GM21447 (cell line): ENCODE measurements around the gene SPAG8.

Experiments used
- ATAC-seq: cut with Tn5 transposase; IDR thresholded peaks from one replicate; pipeline ENCODE4 v1.9.1; 2021; ENCODE audit not compliant: unreplicated experiment

The SPAG8 gene

GRCh38 chr9:35776018-35776417 lies 36.0 kb downstream of the SPAG8 start:
- no peak for ATAC-seq

GRCh38 chr9:35774907-35775635 lies 37.0 kb downstream of the SPAG8 start:
- no peak for ATAC-seq

GRCh38 chr9:35771943-35772342 lies 40.1 kb downstream of the SPAG8 start:
- no peak for ATAC-seq

GRCh38 chr9:35771534-35771933 lies 40.5 kb downstream of the SPAG8 start:
- no peak for ATAC-seq

GRCh38 chr9:35771075-35771433 lies 41.0 kb downstream of the SPAG8 start:
- ATAC-seq, result no peak

GRCh38 chr9:35769763-35770162 lies 42.3 kb downstream of the SPAG8 start:
- ATAC-seq, result no peak

GRCh38 chr9:35767458-35767857 lies 44.6 kb downstream of the SPAG8 start:
- no peak for ATAC-seq

- no peak for ATAC-seq
Measured at GRCh38 chr9:35766997-35767396, 45.1 kb downstream of the SPAG8 start.

GRCh38 chr9:35763803-35764202 lies 48.3 kb downstream of the SPAG8 start:
- no peak for ATAC-seq

GRCh38 chr9:35763181-35763580 lies 48.9 kb downstream of the SPAG8 start:
- no peak for ATAC-seq

GRCh38 chr9:35760651-35761050 lies 51.4 kb downstream of the SPAG8 start:
- no peak for ATAC-seq

- no peak for ATAC-seq
Measured at GRCh38 chr9:35759795-35760194, 52.3 kb downstream of the SPAG8 start.
